HL-60 (cell line): ENCODE data around the gene TTI1.

Experiments
- CTCF ChIP-seq: IDR thresholded peaks from one replicate; pipeline ENCODE4 v1.5.1; 2011; ENCODE audit warnings: low read length, control low read depth, inconsistent platforms; ENCODE audit not compliant: insufficient read depth
- POLR2AphosphoS5 ChIP-seq: IDR thresholded peaks from 2 replicates; pipeline ENCODE4 v1.6.1; 2012; ENCODE audit warnings: low read depth
- REST ChIP-seq: IDR thresholded peaks from 2 replicates; pipeline ENCODE4 v1.6.1; 2012; ENCODE audit warnings: low read depth; ENCODE audit not compliant: insufficient replicate concordance
- SPI1 ChIP-seq: IDR thresholded peaks from 2 replicates; pipeline ENCODE4 v1.6.1; 2012; ENCODE audit warnings: low read depth, mild to moderate bottlenecking, borderline replicate concordance

GRCh38 chr20:38062890-38063289 is 29.6 kb upstream of the TTI1 start:
- TF ChIP-seq CTCF (no peak), REST (no peak), POLR2AphosphoS5 (no peak), SPI1 (no peak)
